PC-9 (cell line): Measurements from ENCODE around the gene CDC42BPA. TPM values are rescaled to one million over a fixed set of nuclear protein-coding genes. Genes with fewer than 3 reads are reported as not detected.

ENCODE experiments used
- BruUV-seq: library from RNA; stranded (reverse); fragments of 400-500 nt; replicated peaks from 2 replicates; lab custom pipeline; 2021; lab: Mats Ljungman, UMichigan
- CTCF ChIA-PET: fragments of 300-600 bp; sonication (Branson Sonifier 250); formaldehyde crosslinking; loops from one replicate; lab custom pipeline; 2022; ENCODE audit warnings: antibody characterized with exemption; lab: Charles Lee
- POLR2A ChIA-PET: fragments of 300-600 bp; sonication (Branson Sonifier 250); formaldehyde crosslinking; loops from one replicate; lab custom pipeline; 2022; ENCODE audit warnings: antibody characterized with exemption; ENCODE audit not compliant: unreplicated experiment; lab: Charles Lee
- DNase-seq, 2 experiments: peaks; one replicate each; pipeline versions ENCODE4 v3.0.0 to v3.0.0-alpha.2; 2015 to 2022; ENCODE audit warnings: mixed read lengths in 1 of 2
- H2AFZ ChIP-seq: fragments of 200-600 bp; sonication (generic); 2 replicates; pipeline ENCODE4 v1.8.1; 2017; ENCODE audit warnings: antibody characterized with exemption
- H3F3A ChIP-seq: fragments of 200-600 bp; sonication (generic); 2 replicates; pipeline ENCODE4 v1.8.1; 2017; ENCODE audit warnings: antibody characterized with exemption, mild to moderate bottlenecking, low read depth; ENCODE audit not compliant: insufficient read depth
- H3K27ac ChIP-seq: fragments of 200-600 bp; sonication (generic); 2 replicates; pipeline ENCODE4 v1.6.1; 2016; ENCODE audit warnings: mixed run types
- H3K27me3 ChIP-seq: fragments of 200-600 bp; sonication (generic); 2 replicates; pipeline ENCODE4 v1.6.1; 2016; ENCODE audit warnings: low read depth, mixed run types; ENCODE audit not compliant: insufficient read depth
- H3K36me3 ChIP-seq: fragments of 200-600 bp; sonication (generic); 2 replicates; pipeline ENCODE4 v1.6.1; 2016; ENCODE audit warnings: low read depth, mixed run types
- H3K4me1 ChIP-seq: fragments of 200-600 bp; sonication (generic); replicated peaks from 2 replicates; pipeline ENCODE4 v1.6.1; 2016; ENCODE audit warnings: mixed run types; ENCODE audit not compliant: insufficient read depth
- H3K4me2 ChIP-seq: fragments of 200-600 bp; sonication (generic); 2 replicates; pipeline ENCODE4 v1.6.1; 2017; ENCODE audit warnings: mixed run types
- H3K4me3 ChIP-seq: fragments of 200-600 bp; sonication (generic); 2 replicates; pipeline ENCODE4 v1.6.1; 2016; ENCODE audit warnings: mixed run types
- H3K79me2 ChIP-seq: fragments of 200-600 bp; sonication (generic); 2 replicates; pipeline ENCODE4 v1.6.1; 2017; ENCODE audit warnings: low read depth, mixed run types
- H3K9me2 ChIP-seq: fragments of 200-600 bp; sonication (generic); 2 replicates; pipeline ENCODE4 v1.8.1; 2017; ENCODE audit warnings: mild to moderate bottlenecking; ENCODE audit not compliant: insufficient read depth
- H3K9me3 ChIP-seq: fragments of 200-600 bp; sonication (generic); 2 replicates; pipeline ENCODE4 v1.8.1; 2016; ENCODE audit warnings: low read depth; ENCODE audit not compliant: insufficient read depth
- H4K20me1 ChIP-seq: fragments of 200-600 bp; sonication (generic); 2 replicates; pipeline ENCODE4 v1.8.1; 2017; ENCODE audit not compliant: insufficient read depth
- EZH2 ChIP-seq: fragments of 200-600 bp; sonication (generic); IDR thresholded peaks from 2 replicates; pipeline ENCODE4 v1.8.0; 2017; ENCODE audit warnings: antibody characterized with exemption, low read depth
- intact Hi-C: fragments of 100-400 bp; cut with micrococcal nuclease; formaldehyde crosslinking; loops from one replicate; pipeline ENCODE4 v1.10.0; 2022; ENCODE audit not compliant: unreplicated experiment
- total RNA-seq: library from RNA; stranded (reverse); gene quantifications from 2 replicates; pipeline ENCODE4 v1.2.3, GENCODE V29; 2021
- TF ChIP-seq, protein P1 (sequence below): fragments of 200-600 bp; sonication (generic); conservative IDR thresholded peaks from 2 replicates; pipeline ENCODE4 v1.6.1; 2017; ENCODE audit warnings: mixed run types, antibody characterized with exemption, mild to moderate bottlenecking, moderate library complexity

Gene CDC42BPA
- total RNA-seq, 1 experiment from 2014 or later = 47.5 TPM

DNA sequence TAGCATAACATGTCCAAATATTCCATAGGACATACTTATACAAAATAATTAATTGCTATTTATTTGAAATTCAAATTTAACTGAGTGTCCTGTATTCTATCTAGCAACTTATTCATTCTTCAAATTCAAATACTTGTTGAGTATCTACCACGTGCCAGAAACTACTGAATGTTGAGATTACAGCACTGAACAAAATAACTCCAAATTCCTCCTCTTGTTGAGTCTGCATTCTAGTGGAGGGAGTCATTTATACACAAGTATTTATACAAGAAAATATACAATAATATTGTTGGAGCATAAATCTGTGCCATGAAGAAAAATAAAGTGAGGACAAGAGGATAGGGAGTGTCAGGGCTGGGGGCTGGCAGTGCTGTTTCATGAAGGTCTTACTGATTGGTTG is 43.7 kb upstream of the CDC42BPA start:
- no peaks in the 10 kb centered on the region for H3K27me3 ChIP-seq
- H3K4me1 ChIP-seq = peaks cover 19% of the 10 kb centered on the region
- H3K4me3 ChIP-seq = no peak overlapping the region
- peaks cover 19% of the 10 kb centered on the region for H3F3A ChIP-seq
- BruUV-seq = no TSS peak
- H3K9me3 ChIP-seq = no peaks in the 10 kb centered on the region
- ChIA-PET CTCF (no interaction called here), POLR2A (no interaction called here)
- no peak overlapping the region for H2AFZ ChIP-seq
- no peaks in the 10 kb centered on the region for H4K20me1 ChIP-seq
- no peaks in the 10 kb centered on the region for H3K79me2 ChIP-seq
- H3K4me2 ChIP-seq = no peak overlapping the region
- H3K9me2 ChIP-seq = no peaks in the 10 kb centered on the region
- intact Hi-C loops = no loop called here
- H3K27ac ChIP-seq = no peak overlapping the region
- TF ChIP-seq EZH2 = no peak
- TF ChIP-seq, protein P1, sequence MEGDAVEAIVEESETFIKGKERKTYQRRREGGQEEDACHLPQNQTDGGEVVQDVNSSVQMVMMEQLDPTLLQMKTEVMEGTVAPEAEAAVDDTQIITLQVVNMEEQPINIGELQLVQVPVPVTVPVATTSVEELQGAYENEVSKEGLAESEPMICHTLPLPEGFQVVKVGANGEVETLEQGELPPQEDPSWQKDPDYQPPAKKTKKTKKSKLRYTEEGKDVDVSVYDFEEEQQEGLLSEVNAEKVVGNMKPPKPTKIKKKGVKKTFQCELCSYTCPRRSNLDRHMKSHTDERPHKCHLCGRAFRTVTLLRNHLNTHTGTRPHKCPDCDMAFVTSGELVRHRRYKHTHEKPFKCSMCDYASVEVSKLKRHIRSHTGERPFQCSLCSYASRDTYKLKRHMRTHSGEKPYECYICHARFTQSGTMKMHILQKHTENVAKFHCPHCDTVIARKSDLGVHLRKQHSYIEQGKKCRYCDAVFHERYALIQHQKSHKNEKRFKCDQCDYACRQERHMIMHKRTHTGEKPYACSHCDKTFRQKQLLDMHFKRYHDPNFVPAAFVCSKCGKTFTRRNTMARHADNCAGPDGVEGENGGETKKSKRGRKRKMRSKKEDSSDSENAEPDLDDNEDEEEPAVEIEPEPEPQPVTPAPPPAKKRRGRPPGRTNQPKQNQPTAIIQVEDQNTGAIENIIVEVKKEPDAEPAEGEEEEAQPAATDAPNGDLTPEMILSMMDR = no peak
- no peak for DNase-seq
- no peaks in the 10 kb centered on the region for H3K36me3 ChIP-seq

DNA sequence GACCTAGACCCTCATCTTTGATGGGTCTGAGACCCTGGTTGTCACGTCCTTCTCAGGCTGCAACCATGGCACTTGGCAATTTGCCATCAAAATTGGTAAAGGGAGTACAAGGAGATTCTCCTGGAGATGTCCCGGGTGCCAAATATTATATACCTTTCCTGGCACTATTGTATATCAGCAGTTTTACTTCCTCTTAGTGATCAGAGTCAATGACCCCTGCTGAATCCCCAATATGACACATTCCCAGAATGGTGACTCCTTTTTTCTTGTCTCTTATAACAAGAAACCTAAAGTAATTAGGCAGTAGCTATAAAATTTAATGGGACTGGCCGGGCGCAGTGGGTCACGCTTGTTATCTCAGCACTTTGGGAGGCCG is 39.6 kb upstream of the CDC42BPA start:
- Histone ChIP-seq H3K27ac (peak overlapping the region; percentile 96), H3K27me3 (no peaks in the 10 kb centered on the region), H3K4me2 (peak overlapping the region; percentile 69), H3K4me1 (peaks cover 33% of the 10 kb centered on the region), H3K4me3 (peak overlapping the region; percentile 4; the same call in 1 of the 2 replicates), H3F3A (peaks cover 32% of the 10 kb centered on the region), H3K79me2 (no peaks in the 10 kb centered on the region), H3K36me3 (no peaks in the 10 kb centered on the region), H2AFZ (0 out of 2 replicates have a peak overlapping the region, but pooled peaks have one; percentile 18), H3K9me3 (no peaks in the 10 kb centered on the region), H4K20me1 (no peaks in the 10 kb centered on the region), H3K9me2 (no peaks in the 10 kb centered on the region)
- no peak for DNase-seq
- CTCF ChIA-PET = interaction anchor here (0.6 kb wide), 1 partner anchor 80 kb away, joined by 7 read pairs; no protein-coding TSS in a partner anchor
- POLR2A ChIA-PET = interaction anchor here (0.5 kb wide), 1 partner anchor 11 kb away, joined by 5 read pairs; no protein-coding TSS in a partner anchor
- BruUV-seq = no TSS peak
- TF ChIP-seq, protein P1 = no peak
- TF ChIP-seq EZH2 = no peak
- intact Hi-C loops = loop anchor here (1.0 to 2.0 kb wide), 2 partner anchors 40 to 419 kb away; partner anchors contain the start of gene CDC42BPA

DNA sequence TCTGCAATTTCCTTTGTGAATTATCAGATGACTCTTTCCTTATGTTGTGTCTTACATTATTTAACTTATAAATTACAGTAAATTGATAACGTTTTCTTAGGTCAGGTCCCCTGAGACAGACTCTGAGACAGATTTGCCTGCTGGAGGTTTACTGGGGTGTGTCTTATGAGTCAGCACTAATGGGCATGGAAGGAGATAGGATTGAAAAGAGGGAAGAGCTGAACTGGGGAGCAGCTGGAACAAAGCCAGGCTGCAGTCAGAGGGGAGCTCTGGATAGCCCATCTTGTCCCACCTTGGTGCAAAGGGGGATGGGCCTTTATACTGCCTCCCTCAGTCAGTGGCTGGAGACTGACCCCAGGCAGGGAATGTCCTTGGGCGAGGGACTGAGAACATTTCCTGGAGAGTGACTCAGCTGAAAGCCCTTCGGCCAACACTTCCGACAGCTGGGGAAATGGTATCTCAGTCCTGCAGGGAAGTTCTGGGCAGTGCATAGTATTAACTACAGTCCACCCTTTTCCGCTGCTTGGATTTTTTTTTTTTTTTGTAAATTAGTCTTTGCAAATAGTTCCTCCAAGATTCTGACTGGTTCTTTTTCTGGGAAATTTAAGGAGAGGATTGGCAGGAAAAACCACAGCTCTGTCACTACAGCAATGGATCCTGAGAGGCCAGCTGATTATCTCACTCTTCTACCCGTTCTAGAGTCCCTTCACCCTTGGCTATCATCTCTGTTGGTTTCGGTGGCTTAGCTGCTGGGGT is 39.1 kb upstream of the CDC42BPA start:
- TF ChIP-seq EZH2 = no peak
- TF ChIP-seq, protein P1 = no peak
- intact Hi-C loops = loop anchor here (1.0 to 2.0 kb wide), 2 partner anchors 39 to 419 kb away; partner anchors contain the start of gene CDC42BPA
- H2AFZ ChIP-seq = peak overlapping the region; percentile 18; the same call in 1 of the 2 replicates
- BruUV-seq = TSS peak; percentile 98
- peak overlapping the region; percentile 69 for H3K4me2 ChIP-seq
- no peaks in the 10 kb centered on the region for H3K36me3 ChIP-seq
- H3F3A ChIP-seq = peaks cover 32% of the 10 kb centered on the region
- H3K27ac ChIP-seq = peak overlapping the region; percentile 96
- H3K9me2 ChIP-seq = no peaks in the 10 kb centered on the region
- CTCF ChIA-PET = interaction anchor here (0.6 kb wide), 1 partner anchor 81 kb away, joined by 7 read pairs; no protein-coding TSS in a partner anchor
- no peaks in the 10 kb centered on the region for H3K79me2 ChIP-seq
- POLR2A ChIA-PET = interaction anchor here (0.5 to 0.7 kb wide), 4 partner anchors 11 to 67 kb away, joined by 3 to 5 read pairs (median 4); no protein-coding TSS in a partner anchor
- H3K9me3 ChIP-seq = no peaks in the 10 kb centered on the region
- peak; percentile 83 to 89 for DNase-seq
- peaks cover 33% of the 10 kb centered on the region for H3K4me1 ChIP-seq
- H4K20me1 ChIP-seq = no peaks in the 10 kb centered on the region
- no peaks in the 10 kb centered on the region for H3K27me3 ChIP-seq
- peak overlapping the region; percentile 4; the same call in 1 of the 2 replicates for H3K4me3 ChIP-seq
